HepG2 (cell line): ENCODE results near the gene HINFP. TPM values are rescaled to one million over a fixed set of nuclear protein-coding genes. Genes with fewer than 3 reads are reported as not detected.
A peak's percentile ranks its signal among the peaks of the same experiment; 100 is the strongest.

Experiments used
- EED ChIP-seq: sonication (generic); formaldehyde crosslinking; IDR thresholded peaks from 2 replicates; pipeline ENCODE4 v1.5.0; 2020; ENCODE audit warnings: mild to moderate bottlenecking, missing genetic modification reagents
- GTF3A ChIP-seq: sonication (generic); formaldehyde crosslinking; conservative IDR thresholded peaks from 2 replicates; pipeline ENCODE4 v1.4.0; 2020; ENCODE audit warnings: mild to moderate bottlenecking, missing genetic modification reagents
- KDM5A ChIP-seq: fragments of 200-600 bp; sonication (generic); IDR thresholded peaks from 2 replicates; pipeline ENCODE4 v1.7.0; 2018; ENCODE audit warnings: antibody characterized with exemption, mild to moderate bottlenecking, low read length, borderline replicate concordance
- MIER3 ChIP-seq: IDR thresholded peaks from 2 replicates; pipeline ENCODE4 v1.6.1; 2016; ENCODE audit warnings: missing compliant biosample characterization, borderline replicate concordance
- PCBP2 ChIP-seq: fragments of 200-400 bp; formaldehyde crosslinking; optimal IDR thresholded peaks from 2 replicates; pipeline ENCODE3; 2018; ENCODE audit warnings: low read length, low read depth; ENCODE audit not compliant: poor library complexity, severe bottlenecking
- SCMH1 ChIP-seq: sonication (generic); formaldehyde crosslinking; IDR thresholded peaks from 2 replicates; pipeline ENCODE4 v1.9.0; 2021; ENCODE audit warnings: missing genetic modification reagents, mild to moderate bottlenecking, borderline replicate concordance
- SIX4 ChIP-seq: sonication (generic); formaldehyde crosslinking; IDR thresholded peaks from 2 replicates; pipeline ENCODE4 v1.4.0; 2020; ENCODE audit warnings: missing genetic modification reagents
- ZFP36 ChIP-seq: fragments of 150-350 bp; IDR thresholded peaks from 2 replicates; pipeline ENCODE4 v1.6.1; 2018; ENCODE audit warnings: borderline replicate concordance, low read length, low read depth; ENCODE audit not compliant: partially characterized antibody
- ZKSCAN8 ChIP-seq: IDR thresholded peaks from 2 replicates; pipeline ENCODE4 v1.6.1; 2016; ENCODE audit warnings: borderline replicate concordance, missing genetic modification reagents, missing compliant biosample characterization
- ZNF451 ChIP-seq: sonication (generic); formaldehyde crosslinking; IDR thresholded peaks from 2 replicates; pipeline ENCODE4 v1.5.0; 2020; ENCODE audit warnings: mild to moderate bottlenecking, missing genetic modification reagents
- ZNF501 ChIP-seq: sonication (generic); formaldehyde crosslinking; IDR thresholded peaks from 2 replicates; pipeline ENCODE4 v1.5.1; 2020; ENCODE audit warnings: mild to moderate bottlenecking, moderate library complexity, missing genetic modification reagents
- ZSCAN20 ChIP-seq: sonication (generic); formaldehyde crosslinking; IDR thresholded peaks from 2 replicates; pipeline ENCODE4 v1.4.0; 2020; ENCODE audit warnings: missing genetic modification reagents, mild to moderate bottlenecking, borderline replicate concordance
- polyA plus RNA-seq, 8 experiments: library from polyadenylated mRNA; depleted of rRNA in 3 of 8; stranded (reverse) in 7 of 8; unstranded in 1 of 8; fragments of >200 nt; fragmentation: Illumina TruSeq in 4 of 8; extraction: Trizol in 4 of 8; gene quantifications; 2 replicates each; pipeline versions ENCODE4 v1.2.1 to v1.2.3, GENCODE V29; 2011 to 2016; ENCODE audit warnings: low read depth in 4 of 8, missing spikeins in 1 of 8, mixed read lengths in 1 of 8; ENCODE audit not compliant: insufficient read depth in 1 of 8
- total RNA-seq, 5 experiments: library from RNA; depleted of rRNA; stranded (reverse); fragments of >200 nt; fragmentation: Illumina TruSeq; extraction: Trizol; gene quantifications; 2 replicates each; pipeline ENCODE4 v1.2.3, GENCODE V29; 2016; ENCODE audit warnings: low read depth in 1 of 5
- TF ChIP-seq, protein P1 (sequence below): sonication (generic); formaldehyde crosslinking; IDR thresholded peaks from 2 replicates; pipeline ENCODE4 v1.4.0; 2020; ENCODE audit warnings: missing genetic modification reagents, mild to moderate bottlenecking, borderline replicate concordance
- TF ChIP-seq, protein P2 (sequence below): sonication (generic); formaldehyde crosslinking; conservative IDR thresholded peaks from 2 replicates; pipeline ENCODE4 v1.4.0; 2020; ENCODE audit warnings: missing genetic modification reagents
- TF ChIP-seq, protein P3 (sequence below): sonication (generic); formaldehyde crosslinking; IDR thresholded peaks from 2 replicates; pipeline ENCODE4 v1.5.1; 2020; ENCODE audit warnings: mild to moderate bottlenecking, missing genetic modification reagents, borderline replicate concordance
- TF ChIP-seq, protein P4 (sequence below): sonication (generic); formaldehyde crosslinking; IDR thresholded peaks from 2 replicates; pipeline ENCODE4 v1.5.0; 2020; ENCODE audit warnings: mild to moderate bottlenecking, missing genetic modification reagents, borderline replicate concordance
- TF ChIP-seq, protein P5 (sequence below): sonication (generic); IDR thresholded peaks from 2 replicates; pipeline ENCODE4 v1.6.1; 2016; ENCODE audit warnings: low read depth, borderline replicate concordance

Gene HINFP
- total and polyA plus RNA-seq, 2 of the 13 experiments (the other 11 are each of a cell fraction or from before 2014, with no cell fraction given): 15.1 to 21.4 TPM

DNA sequence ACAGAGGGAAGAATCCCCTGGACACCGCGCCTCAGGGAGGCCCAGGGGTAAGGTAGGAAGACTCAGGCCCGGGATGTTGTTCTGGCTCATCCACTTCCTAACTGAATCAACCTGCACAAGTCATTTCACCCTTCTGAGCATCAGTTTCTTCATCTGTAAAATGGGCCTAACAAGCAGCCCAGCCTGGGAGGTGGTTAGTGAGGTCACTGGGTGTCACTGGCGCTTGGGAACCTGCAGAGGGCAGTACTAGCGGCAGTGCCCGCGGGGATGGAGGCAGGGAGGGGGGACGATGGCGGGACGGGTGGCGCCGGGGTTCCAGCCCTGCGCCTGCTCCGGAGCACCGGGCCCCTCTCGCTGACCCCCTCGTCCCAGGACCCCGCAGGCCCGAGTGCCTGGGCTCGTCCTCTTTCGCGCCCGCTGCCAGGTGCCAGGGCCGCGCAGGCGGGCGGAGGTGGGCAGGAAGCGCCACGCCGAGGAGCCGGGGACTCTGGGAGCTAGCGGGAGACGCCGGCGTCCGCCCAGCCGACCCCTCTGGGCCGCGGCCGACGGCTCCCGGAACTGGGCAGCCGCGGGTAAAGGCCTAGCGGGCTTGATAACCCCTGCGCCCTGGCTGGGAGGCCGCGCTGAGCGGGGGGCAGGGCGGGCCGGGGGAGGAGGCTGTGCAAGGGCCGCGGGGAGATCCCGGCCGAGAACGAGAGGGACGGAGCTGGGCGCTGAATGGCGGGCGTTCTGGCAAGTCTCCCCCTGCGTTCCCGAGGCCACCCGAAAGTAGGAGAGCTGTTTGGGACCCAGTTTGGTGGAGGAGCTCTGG is 47.3 kb downstream of the HINFP start, which contains the start of gene NLRX1 (continued):
- TF ChIP-seq, protein P1, sequence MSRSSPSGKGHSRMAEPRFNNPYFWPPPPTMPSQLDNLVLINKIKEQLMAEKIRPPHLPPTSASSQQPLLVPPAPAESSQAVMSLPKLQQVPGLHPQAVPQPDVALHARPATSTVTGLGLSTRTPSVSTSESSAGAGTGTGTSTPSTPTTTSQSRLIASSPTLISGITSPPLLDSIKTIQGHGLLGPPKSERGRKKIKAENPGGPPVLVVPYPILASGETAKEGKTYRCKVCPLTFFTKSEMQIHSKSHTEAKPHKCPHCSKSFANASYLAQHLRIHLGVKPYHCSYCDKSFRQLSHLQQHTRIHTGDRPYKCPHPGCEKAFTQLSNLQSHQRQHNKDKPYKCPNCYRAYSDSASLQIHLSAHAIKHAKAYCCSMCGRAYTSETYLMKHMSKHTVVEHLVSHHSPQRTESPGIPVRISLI (CRISPR knock-in tag): no peak
- TF ChIP-seq ZKSCAN8 (no peak), ZFP36 (no peak), SCMH1 (CRISPR knock-in tag) (no peak), GTF3A (CRISPR knock-in tag) (no peak), ZNF501 (CRISPR knock-in tag) (no peak), SIX4 (CRISPR knock-in tag) (no peak; the same call in 1 of the 2 replicates), PCBP2 (no peak), EED (CRISPR knock-in tag) (no peak), KDM5A (no peak), MIER3 (CRISPR knock-in tag) (no peak), ZNF451 (CRISPR knock-in tag) (0 out of 2 replicates have a peak, but pooled peaks have one; percentile 49), ZSCAN20 (CRISPR knock-in tag) (no peak)
- TF ChIP-seq, protein P2, sequence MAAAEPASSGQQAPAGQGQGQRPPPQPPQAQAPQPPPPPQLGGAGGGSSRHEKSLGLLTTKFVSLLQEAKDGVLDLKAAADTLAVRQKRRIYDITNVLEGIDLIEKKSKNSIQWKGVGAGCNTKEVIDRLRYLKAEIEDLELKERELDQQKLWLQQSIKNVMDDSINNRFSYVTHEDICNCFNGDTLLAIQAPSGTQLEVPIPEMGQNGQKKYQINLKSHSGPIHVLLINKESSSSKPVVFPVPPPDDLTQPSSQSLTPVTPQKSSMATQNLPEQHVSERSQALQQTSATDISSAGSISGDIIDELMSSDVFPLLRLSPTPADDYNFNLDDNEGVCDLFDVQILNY (CRISPR knock-in tag): peak; percentile 51; the same call in 1 of the 2 replicates
- TF ChIP-seq, protein P3, sequence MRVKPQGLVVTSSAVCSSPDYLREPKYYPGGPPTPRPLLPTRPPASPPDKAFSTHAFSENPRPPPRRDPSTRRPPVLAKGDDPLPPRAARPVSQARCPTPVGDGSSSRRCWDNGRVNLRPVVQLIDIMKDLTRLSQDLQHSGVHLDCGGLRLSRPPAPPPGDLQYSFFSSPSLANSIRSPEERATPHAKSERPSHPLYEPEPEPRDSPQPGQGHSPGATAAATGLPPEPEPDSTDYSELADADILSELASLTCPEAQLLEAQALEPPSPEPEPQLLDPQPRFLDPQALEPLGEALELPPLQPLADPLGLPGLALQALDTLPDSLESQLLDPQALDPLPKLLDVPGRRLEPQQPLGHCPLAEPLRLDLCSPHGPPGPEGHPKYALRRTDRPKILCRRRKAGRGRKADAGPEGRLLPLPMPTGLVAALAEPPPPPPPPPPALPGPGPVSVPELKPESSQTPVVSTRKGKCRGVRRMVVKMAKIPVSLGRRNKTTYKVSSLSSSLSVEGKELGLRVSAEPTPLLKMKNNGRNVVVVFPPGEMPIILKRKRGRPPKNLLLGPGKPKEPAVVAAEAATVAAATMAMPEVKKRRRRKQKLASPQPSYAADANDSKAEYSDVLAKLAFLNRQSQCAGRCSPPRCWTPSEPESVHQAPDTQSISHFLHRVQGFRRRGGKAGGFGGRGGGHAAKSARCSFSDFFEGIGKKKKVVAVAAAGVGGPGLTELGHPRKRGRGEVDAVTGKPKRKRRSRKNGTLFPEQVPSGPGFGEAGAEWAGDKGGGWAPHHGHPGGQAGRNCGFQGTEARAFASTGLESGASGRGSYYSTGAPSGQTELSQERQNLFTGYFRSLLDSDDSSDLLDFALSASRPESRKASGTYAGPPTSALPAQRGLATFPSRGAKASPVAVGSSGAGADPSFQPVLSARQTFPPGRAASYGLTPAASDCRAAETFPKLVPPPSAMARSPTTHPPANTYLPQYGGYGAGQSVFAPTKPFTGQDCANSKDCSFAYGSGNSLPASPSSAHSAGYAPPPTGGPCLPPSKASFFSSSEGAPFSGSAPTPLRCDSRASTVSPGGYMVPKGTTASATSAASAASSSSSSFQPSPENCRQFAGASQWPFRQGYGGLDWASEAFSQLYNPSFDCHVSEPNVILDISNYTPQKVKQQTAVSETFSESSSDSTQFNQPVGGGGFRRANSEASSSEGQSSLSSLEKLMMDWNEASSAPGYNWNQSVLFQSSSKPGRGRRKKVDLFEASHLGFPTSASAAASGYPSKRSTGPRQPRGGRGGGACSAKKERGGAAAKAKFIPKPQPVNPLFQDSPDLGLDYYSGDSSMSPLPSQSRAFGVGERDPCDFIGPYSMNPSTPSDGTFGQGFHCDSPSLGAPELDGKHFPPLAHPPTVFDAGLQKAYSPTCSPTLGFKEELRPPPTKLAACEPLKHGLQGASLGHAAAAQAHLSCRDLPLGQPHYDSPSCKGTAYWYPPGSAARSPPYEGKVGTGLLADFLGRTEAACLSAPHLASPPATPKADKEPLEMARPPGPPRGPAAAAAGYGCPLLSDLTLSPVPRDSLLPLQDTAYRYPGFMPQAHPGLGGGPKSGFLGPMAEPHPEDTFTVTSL (CRISPR knock-in tag): no peak
- TF ChIP-seq, protein P4, sequence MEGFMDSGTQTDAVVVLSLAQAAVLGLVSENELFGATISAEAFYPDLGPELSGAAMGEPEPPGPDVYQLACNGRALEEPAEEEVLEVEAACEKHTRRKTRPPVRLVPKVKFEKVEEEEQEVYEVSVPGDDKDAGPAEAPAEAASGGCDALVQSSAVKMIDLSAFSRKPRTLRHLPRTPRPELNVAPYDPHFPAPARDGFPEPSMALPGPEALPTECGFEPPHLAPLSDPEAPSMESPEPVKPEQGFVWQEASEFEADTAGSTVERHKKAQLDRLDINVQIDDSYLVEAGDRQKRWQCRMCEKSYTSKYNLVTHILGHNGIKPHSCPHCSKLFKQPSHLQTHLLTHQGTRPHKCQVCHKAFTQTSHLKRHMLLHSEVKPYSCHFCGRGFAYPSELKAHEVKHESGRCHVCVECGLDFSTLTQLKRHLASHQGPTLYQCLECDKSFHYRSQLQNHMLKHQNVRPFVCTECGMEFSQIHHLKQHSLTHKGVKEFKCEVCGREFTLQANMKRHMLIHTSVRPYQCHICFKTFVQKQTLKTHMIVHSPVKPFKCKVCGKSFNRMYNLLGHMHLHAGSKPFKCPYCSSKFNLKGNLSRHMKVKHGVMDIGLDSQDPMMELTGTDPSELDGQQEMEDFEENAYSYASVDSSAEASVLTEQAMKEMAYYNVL: no peak
- TF ChIP-seq, protein P5, sequence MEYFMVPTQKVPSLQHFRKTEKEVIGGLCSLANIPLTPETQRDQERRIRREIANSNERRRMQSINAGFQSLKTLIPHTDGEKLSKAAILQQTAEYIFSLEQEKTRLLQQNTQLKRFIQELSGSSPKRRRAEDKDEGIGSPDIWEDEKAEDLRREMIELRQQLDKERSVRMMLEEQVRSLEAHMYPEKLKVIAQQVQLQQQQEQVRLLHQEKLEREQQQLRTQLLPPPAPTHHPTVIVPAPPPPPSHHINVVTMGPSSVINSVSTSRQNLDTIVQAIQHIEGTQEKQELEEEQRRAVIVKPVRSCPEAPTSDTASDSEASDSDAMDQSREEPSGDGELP: 0 out of 2 replicates have a peak, but pooled peaks have one; percentile 11
